ENCODE data around the gene RGPD5.
"Not testable (repeated sequence)": the region's sequence is repeated elsewhere in the genome, so short reads cannot be mapped to it uniquely, and the experiment has no call there.

RGPD5 gene

GRCh38 chr2:109894141-109894540 is 100.0 kb downstream of the RGPD5 start:
- not testable (repeated sequence) for DNase-seq

- DNase-seq = not testable (repeated sequence)
These were observed 101.2 kb downstream of the RGPD5 start for GRCh38 chr2:109895090-109895869.

- not testable (repeated sequence) for DNase-seq
These were observed 102.1 kb downstream of the RGPD5 start for GRCh38 chr2:109896212-109896611.

- not testable (repeated sequence) for DNase-seq
These were observed 103.8 kb downstream of the RGPD5 start for GRCh38 chr2:109897769-109898461.

GRCh38 chr2:109898462-109899336 is 104.6 kb downstream of the RGPD5 start, which contains the start of gene LIMS3:
LIMS3 (plus strand) TSS chr2:109898688; CDS start chr2:109898729, 41 bp downstream.
- DNase-seq = not testable (repeated sequence)

GRCh38 chr2:109905796-109906195 is 111.7 kb downstream of the RGPD5 start:
- not testable (repeated sequence) for DNase-seq

All from SHP77 (cell line).